ENCODE data around the gene CYP27C1. TPM values are rescaled to one million over a fixed set of nuclear protein-coding genes. Genes with fewer than 3 reads are reported as not detected.

The CYP27C1 gene
- total RNA-seq, 1 experiment from 2014 or later = 2.9 TPM

DNA sequence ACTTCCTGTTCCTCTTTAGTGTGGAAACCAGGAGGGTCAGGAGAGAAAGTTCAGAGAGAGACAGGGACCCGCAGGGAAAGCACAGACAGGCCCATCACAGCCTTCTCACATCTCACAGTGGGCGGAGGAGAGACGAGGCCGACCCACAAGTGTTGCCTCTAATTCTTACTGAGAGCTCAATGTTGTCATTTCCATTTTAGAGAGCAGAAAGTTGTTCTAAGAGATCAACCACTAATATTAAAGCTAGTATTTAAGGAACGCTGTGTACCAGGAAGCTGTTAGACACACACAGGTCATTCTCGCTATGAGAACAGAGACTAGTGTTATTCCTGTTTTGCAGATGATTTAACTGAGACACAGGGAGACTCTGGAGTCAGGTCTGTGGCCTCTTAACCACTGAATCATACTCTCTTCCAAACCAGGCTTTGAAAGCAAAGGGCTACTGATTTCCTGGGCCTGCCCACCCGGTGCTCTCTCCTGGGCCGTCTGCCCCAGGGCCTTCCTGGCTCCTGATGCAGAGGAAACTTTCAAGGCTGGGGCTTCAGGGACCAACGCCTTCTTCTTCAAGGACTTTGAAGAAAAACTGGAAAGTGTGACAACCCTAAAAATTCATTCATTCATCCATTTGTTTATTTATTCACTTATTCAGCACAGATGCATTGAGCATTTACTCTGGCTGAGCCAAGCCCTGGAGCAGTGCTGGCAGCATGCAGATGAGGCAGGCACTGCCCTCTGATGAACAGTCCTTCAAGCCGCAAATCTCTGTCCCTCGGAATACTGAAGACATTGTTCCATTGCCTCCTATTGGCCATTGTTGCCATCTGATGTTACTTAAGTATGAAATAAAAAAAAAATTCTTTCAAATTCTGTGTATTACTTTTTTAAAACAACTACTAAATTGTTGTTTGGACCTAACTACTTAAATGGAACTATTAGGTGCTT lies 76.0 kb downstream of the CYP27C1 start:
- in situ Hi-C loops (cut with HindIII; ENCODE audit: low pct_unique_long_range_greater_than_20kb, low sequenced_read_pairs) = no loop called here
- no peak for DNase-seq (ENCODE audit: low read depth)

DNA sequence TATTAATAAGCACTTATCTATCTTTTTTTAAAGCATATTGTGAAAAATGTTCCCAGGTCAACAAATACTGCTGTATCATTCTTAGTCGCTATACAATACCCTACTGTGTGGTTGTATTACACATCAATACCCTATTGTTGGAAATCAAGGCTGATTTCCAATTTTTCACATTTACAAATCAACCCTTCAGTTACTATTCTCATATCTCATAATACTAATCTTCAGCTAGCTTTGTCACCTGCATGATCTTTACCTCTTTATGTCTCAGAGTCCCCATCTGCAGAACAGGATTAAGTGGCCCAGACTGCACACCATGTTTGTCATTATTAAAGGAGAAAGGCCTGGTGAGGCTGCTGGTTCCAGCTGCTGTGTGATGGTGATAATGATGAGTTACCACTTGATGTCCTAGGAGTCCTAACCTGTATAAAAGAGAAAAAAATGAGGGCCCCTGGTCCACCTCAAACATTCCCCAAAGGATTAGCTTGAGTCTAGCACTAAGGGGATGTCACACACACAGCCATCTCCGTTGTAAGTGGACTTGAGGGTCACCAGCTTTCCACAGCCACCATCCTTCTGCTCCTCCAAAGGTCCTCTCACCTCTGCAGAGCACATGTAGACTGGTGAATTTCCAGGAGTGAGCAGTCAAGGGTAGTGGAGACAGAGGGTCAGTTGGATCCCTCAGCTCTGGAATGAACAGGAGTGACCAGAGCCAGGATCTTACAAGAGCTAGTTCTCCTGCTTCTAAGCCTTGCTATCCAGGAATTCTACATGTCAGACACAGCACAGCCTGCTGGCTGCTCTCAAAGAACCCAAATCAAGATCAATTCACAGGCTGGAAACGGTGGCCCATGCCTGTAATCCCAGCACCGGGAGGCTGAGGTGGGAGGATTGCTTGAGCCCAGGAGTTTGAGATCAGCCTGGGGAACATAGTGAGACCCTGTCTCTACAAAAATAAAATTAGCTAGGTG lies 77.2 kb downstream of the CYP27C1 start:
- in situ Hi-C loops (cut with HindIII; ENCODE audit: low pct_unique_long_range_greater_than_20kb, low sequenced_read_pairs) = no loop called here

DNA sequence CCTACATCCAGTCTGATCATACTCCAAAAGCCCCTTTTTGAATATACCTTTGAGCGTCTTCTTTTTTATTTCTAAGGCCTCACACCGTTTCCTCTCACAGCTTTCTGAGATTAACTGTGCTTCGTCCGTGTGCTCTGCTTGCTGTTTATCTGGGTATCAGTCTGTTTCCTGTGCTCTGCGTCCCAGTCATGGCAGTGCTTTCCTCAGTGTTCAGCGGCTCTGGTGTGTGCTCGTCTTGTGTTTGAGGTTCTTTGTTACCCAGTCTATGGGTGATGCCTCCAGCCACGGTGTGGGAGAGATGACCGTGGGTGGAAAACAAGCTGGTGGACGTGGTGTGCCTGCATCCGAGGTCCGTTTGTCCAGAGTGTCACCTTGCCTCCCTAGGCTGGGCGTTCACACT lies 79.6 kb downstream of the CYP27C1 start:
- no peak for DNase-seq (ENCODE audit: low read depth)
- in situ Hi-C loops (cut with HindIII; ENCODE audit: low pct_unique_long_range_greater_than_20kb, low sequenced_read_pairs) = no loop called here

More for the DNA sequence above, 77.2 kb downstream of the CYP27C1 start:
- no peak for DNase-seq (ENCODE audit: low read depth)

DNA sequence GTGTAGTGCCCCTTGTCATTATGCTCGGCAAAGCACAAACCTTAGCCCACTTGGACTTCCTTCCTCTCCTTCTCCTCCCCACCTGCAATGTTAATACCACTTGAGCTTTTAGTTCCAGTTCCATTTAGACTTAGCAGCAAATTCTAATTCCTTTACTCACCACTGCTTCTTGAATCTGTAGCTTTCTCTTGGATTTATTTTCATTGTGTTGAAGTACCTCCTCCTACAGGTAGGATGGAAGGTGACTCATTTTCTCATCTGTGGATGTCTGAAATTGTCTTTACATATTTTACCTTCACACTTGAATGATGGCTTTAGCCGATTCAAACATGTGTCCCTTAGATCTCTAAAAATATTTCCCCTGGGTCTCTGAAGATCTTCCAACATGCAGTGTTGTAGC lies 80.3 kb downstream of the CYP27C1 start:
- in situ Hi-C loops (cut with HindIII; ENCODE audit: low pct_unique_long_range_greater_than_20kb, low sequenced_read_pairs) = no loop called here
- DNase-seq (ENCODE audit: low read depth) = no peak

DNA sequence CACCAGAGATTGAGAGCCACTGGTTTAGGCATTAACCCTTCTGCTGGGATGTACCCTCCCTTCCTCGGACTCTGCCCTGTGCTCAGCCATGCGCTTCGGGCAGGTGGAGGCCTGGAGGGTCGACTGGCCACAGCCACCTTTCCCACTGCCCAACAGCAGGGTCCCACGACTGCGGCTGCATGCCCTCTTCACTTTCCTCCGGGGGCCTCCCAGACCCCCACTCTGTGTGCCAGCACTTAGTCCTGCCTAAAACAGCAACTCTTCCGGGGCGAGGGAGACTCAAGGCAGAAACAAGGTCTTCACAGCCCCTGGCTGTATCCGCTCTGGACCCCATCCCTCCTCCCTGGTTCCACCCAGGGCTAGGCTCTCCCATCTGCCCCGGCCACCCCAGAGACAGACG lies 81.8 kb downstream of the CYP27C1 start:
- DNase-seq (ENCODE audit: low read depth) = no peak
- in situ Hi-C loops (cut with HindIII; ENCODE audit: low pct_unique_long_range_greater_than_20kb, low sequenced_read_pairs) = no loop called here

DNA sequence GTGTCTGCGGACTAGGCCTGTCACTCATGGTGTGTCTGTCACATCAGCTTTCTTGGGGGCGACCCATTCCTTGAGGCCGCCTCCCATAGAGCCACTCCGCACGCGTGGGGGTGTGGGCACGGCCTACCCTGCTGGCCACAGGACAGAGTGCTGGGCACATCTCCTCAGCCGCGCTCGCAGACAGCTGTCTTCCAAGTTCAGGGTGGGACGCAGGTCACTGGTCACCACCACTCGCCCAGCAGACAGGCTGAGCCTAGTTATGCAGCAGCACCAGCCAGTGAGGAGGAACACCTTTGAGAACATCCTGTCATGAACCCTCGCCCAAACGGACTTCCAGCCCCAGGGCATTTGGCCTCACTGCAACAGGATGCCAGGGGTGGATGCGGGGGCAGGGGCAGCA lies 82.4 kb downstream of the CYP27C1 start:
- DNase-seq (ENCODE audit: low read depth) = no peak
- in situ Hi-C loops (cut with HindIII; ENCODE audit: low pct_unique_long_range_greater_than_20kb, low sequenced_read_pairs) = no loop called here

DNA sequence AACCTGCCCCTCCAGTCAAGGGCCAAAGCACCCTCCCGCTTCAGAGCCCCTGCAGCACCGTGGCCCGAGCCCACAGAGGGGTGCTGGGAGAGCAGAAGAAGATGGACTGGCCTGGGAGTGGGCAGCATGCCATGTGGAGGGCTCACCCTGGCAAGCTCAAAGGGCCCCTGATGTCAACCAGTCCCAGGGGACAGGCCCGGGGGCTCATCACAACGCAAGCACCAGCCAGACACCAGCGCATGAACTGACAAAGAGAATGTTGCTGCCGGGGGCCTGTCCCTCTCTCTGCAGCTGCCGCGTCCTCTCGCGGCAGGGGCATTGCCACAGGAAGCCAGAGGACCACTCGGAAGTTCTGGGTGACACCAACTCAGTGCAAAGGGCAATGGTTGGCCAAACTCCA lies 82.9 kb downstream of the CYP27C1 start:
- DNase-seq (ENCODE audit: low read depth) = no peak
- in situ Hi-C loops (cut with HindIII; ENCODE audit: low pct_unique_long_range_greater_than_20kb, low sequenced_read_pairs) = no loop called here

DNA sequence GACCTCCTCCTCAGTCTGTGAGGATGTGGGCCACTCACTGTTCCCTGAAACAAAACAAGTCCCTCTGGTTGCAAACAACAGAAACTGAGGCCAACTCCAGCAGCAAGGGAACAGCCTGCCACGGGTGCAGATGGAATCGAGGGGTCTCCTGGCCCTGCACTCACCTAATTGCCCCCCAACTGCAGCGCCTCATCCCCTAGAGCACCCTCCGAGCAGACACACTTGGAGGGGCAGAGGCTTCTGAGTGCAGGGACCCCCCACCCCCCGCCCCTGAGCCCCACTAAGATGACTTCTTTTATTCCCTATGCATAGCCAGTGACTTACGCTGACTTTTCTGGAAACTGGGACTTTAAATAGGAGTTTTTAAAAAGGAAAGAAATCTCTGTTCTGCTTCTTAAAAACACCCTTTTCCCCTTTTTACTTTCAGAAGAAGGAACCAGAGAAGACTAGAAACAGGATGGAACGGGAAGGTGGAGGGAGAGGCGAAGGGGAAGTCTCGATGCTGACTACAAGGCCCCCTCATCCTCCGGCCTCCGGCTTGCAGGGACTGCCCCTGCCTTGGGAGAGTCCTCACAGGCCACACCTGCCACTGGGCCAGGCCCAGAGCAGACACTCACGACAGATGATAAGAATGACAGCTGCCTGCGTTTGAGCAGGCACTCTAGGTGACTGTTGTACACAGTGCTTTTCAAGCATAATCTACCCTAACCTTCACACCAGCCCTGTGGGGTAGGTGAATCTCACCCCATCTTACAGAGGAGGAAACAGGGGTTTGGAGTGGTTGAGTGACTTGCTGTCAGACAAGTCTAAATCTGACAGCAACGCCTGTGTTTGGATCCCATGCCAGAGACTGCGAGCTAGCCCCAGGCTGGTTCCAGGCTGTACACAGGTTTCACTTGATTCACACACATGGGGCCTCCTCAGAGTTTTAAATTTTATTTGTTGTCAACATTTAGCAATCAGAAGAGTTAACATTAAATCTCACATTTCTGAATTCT lies 85.0 kb downstream of the CYP27C1 start:
- no peak for DNase-seq (ENCODE audit: low read depth)
- in situ Hi-C loops (cut with HindIII; ENCODE audit: low pct_unique_long_range_greater_than_20kb, low sequenced_read_pairs) = no loop called here

DNA sequence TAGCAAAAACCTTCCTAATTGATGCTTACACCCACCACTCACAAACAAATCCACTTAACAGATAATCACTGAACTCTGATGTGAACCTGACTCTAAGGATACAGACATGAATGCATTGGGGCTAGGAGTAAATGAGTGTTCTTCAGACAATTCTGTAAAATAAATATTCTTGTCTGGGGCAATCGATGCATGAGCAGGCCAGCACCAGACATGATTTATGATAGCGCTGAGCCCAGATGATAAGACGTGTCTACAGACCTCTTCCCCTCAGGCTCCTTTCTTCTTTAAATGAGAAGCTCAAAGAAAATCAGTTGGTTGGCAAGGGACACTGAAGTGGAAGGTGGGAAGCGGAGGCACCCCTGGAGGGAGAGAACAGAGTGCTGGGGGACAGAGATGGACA lies 85.9 kb downstream of the CYP27C1 start:
- no peak for DNase-seq (ENCODE audit: low read depth)

More for the DNA sequence above, 85.9 kb downstream of the CYP27C1 start:
- in situ Hi-C loops (cut with HindIII; ENCODE audit: low pct_unique_long_range_greater_than_20kb, low sequenced_read_pairs) = no loop called here

Other genes with a start within 250 kb of the CYP27C1 start
- 89.3 and 101 TPM in 2 replicates for gene BIN1, start 113.1 kb downstream of the CYP27C1 start, total RNA-seq (2014; rRNA removed; shearing (Covaris generic); ENCODE audit: low replicate concordance)
- gene ERCC3, start 73.8 kb upstream of the CYP27C1 start, total RNA-seq (2014; rRNA removed; shearing (Covaris generic); ENCODE audit: low replicate concordance) = 24.1 and 49.6 TPM in 2 replicates
- 15.7 and 23.6 TPM in 2 replicates for gene MAP3K2, start 167.7 kb upstream of the CYP27C1 start, total RNA-seq (2014; rRNA removed; shearing (Covaris generic); ENCODE audit: low replicate concordance)
- 0.44 and 1.7 TPM in 2 replicates for gene PROC, start 198.1 kb upstream of the CYP27C1 start, total RNA-seq (2014; rRNA removed; shearing (Covaris generic); ENCODE audit: low replicate concordance)

Measured in Caki2 (cell line).